ENCODE results near the gene KRT36. TPM values are rescaled to one million over a fixed set of nuclear protein-coding genes. Genes with fewer than 3 reads are reported as not detected.

The KRT36 gene
- polyA plus RNA-seq, 1 donor: not detected

Other genes starting within 250 kb of the KRT36 start
- gene KRTAP9-4, start 240.2 kb downstream of the KRT36 start, polyA plus RNA-seq (ENCODE audit: insufficient read length): not detected
- gene KRTAP9-9, start 234.5 kb downstream of the KRT36 start, polyA plus RNA-seq (ENCODE audit: insufficient read length): not detected
- gene KRTAP9-6, start 224.5 kb downstream of the KRT36 start, polyA plus RNA-seq (ENCODE audit: insufficient read length): 0.30 TPM
- not detected for gene KRTAP9-7, start 214.2 kb downstream of the KRT36 start, polyA plus RNA-seq (ENCODE audit: insufficient read length)
- not detected for gene KRTAP29-1, start 187.1 kb downstream of the KRT36 start, polyA plus RNA-seq (ENCODE audit: insufficient read length)
- not detected for gene KRTAP16-1, start 180.6 kb downstream of the KRT36 start, polyA plus RNA-seq (ENCODE audit: insufficient read length)
- gene KRTAP17-1, start 174.2 kb downstream of the KRT36 start, polyA plus RNA-seq (ENCODE audit: insufficient read length): not detected
- not detected for gene KRT33A, start 139.1 kb downstream of the KRT36 start, polyA plus RNA-seq (ENCODE audit: insufficient read length)
- gene KRT33B, start 120.1 kb downstream of the KRT36 start, polyA plus RNA-seq (ENCODE audit: insufficient read length): not detected
- gene KRT34, start 107.6 kb downstream of the KRT36 start, polyA plus RNA-seq (ENCODE audit: insufficient read length): not detected
- 2.3 TPM for gene KRT31, start 92.3 kb downstream of the KRT36 start, polyA plus RNA-seq (ENCODE audit: insufficient read length)
- not detected for gene KRT37, start 65.3 kb downstream of the KRT36 start, polyA plus RNA-seq (ENCODE audit: insufficient read length)
- gene KRT38, start 48.9 kb downstream of the KRT36 start, polyA plus RNA-seq (ENCODE audit: insufficient read length): not detected
- not detected for gene KRT32, start 22.5 kb downstream of the KRT36 start, polyA plus RNA-seq (ENCODE audit: insufficient read length)
- not detected for gene KRT35, start 8.8 kb downstream of the KRT36 start, polyA plus RNA-seq (ENCODE audit: insufficient read length)
- gene KRT13, start 15.7 kb upstream of the KRT36 start, polyA plus RNA-seq (ENCODE audit: insufficient read length): 1.9 TPM
- 3.2 TPM for gene KRT15, start 29.0 kb upstream of the KRT36 start, polyA plus RNA-seq (ENCODE audit: insufficient read length)
- 1.2 TPM for gene KRT19, start 38.4 kb upstream of the KRT36 start, polyA plus RNA-seq (ENCODE audit: insufficient read length)
- gene KRT9, start 82.1 kb upstream of the KRT36 start, polyA plus RNA-seq (ENCODE audit: insufficient read length): not detected
- 2.5 TPM for gene KRT14, start 97.0 kb upstream of the KRT36 start, polyA plus RNA-seq (ENCODE audit: insufficient read length)
- gene KRT16, start 122.9 kb upstream of the KRT36 start, polyA plus RNA-seq (ENCODE audit: insufficient read length): 0.23 TPM
- gene KRT17, start 134.7 kb upstream of the KRT36 start, polyA plus RNA-seq (ENCODE audit: insufficient read length): 13.9 TPM
- gene EIF1, start 199.0 kb upstream of the KRT36 start, polyA plus RNA-seq (ENCODE audit: insufficient read length): 836 TPM
- gene GAST, start 222.4 kb upstream of the KRT36 start, polyA plus RNA-seq (ENCODE audit: insufficient read length): not detected
- 0.05 TPM for gene HAP1, start 244.7 kb upstream of the KRT36 start, polyA plus RNA-seq (ENCODE audit: insufficient read length)

Data from hindlimb muscle (tissue), 1 donor.